ENCODE results near the gene FXYD6. TPM values are rescaled to one million over a fixed set of nuclear protein-coding genes. Genes with fewer than 3 reads are reported as not detected.

Gene FXYD6
- total and polyA plus RNA-seq, 9 donors: 119 to 445 (median 264) TPM

DNA sequence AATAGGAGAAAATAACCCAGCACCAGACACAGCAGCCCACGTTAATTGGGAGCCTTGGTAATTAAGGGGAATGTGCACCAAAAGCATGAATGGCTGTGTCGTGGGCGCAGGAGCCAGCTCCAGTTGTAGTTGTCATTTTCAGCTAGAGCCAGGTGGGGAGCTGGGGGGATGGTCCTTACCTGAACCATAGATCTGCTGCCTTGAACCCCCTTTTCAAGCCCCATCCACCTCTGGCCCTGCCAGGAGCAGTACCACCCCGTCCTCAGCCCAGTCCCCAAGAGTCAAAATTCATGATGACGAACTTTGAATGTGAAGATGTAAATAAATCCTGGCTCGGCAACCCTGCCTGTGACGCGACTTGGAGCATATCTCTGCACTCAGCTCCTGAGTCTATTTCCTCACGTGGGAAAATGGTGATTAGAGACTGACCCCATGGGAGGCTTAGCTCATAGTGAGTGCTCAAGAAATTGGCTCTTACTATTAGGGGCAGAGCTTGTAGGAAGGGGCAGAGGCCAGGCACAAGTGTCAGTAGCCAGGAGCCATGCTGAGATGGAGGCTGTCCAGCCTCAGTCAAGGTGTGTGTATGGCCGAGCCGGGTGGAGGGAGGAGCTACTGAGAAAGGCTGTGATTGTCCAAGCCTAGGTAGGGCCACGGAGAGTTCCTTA is 794 bp upstream of the FXYD6 start:
- peak in 4 of 5 donors; percentile 50 to 76 (median 60) for DNase-seq
- H3K27ac ChIP-seq: peak overlapping the region; percentile 86 to 93
- TF ChIP-seq EP300 (IDR thresholded peaks at IDR 0.05) (no peak), POLR2A (IDR thresholded peaks at IDR 0.05) (peak; percentile 51)
- H3K4me1 ChIP-seq (ENCODE audit: insufficient read depth): peaks cover 19% of the 10 kb centered on the region
- no peaks in the 10 kb centered on the region for H3K27me3 ChIP-seq
- no peaks in the 10 kb centered on the region for H3K36me3 ChIP-seq
- 12 to 29% (median 17%) methylated on average over 12 of the region's 12 CpGs for WGBS, 3 donors
- H3K4me3 ChIP-seq: peak overlapping the region; percentile 78
- H3K9me3 ChIP-seq: no peaks in the 10 kb centered on the region
- intact Hi-C loops (cut with DNase I): no loop called here

DNA sequence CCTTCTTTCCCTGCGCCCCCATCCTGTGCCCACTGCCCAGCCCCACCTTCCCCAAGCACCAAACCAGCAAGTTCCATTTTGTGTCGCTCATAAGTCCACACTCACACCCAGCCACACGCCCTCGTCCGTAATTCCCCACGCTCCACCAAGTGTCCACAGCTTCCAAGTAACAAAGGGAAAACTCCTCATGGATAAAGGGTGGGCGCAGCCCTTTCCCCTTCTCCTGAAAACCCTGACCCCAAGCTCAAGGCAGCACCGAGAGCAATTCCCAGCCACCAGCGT is 458 bp downstream of the FXYD6 start:
- Histone ChIP-seq H3K4me3 (peak overlapping the region; percentile 78), H3K27ac (peak overlapping the region; percentile 86 to 93), H3K9me3 (no peaks in the 10 kb centered on the region), H3K4me1 (ENCODE audit: insufficient read depth) (peaks cover 27% of the 10 kb centered on the region), H3K36me3 (no peaks in the 10 kb centered on the region), H3K27me3 (no peaks in the 10 kb centered on the region)
- no peak for DNase-seq
- TF ChIP-seq, protein P1, sequence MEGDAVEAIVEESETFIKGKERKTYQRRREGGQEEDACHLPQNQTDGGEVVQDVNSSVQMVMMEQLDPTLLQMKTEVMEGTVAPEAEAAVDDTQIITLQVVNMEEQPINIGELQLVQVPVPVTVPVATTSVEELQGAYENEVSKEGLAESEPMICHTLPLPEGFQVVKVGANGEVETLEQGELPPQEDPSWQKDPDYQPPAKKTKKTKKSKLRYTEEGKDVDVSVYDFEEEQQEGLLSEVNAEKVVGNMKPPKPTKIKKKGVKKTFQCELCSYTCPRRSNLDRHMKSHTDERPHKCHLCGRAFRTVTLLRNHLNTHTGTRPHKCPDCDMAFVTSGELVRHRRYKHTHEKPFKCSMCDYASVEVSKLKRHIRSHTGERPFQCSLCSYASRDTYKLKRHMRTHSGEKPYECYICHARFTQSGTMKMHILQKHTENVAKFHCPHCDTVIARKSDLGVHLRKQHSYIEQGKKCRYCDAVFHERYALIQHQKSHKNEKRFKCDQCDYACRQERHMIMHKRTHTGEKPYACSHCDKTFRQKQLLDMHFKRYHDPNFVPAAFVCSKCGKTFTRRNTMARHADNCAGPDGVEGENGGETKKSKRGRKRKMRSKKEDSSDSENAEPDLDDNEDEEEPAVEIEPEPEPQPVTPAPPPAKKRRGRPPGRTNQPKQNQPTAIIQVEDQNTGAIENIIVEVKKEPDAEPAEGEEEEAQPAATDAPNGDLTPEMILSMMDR (IDR thresholded peaks at IDR 0.05): no peak
- no peak for TF ChIP-seq POLR2A (IDR thresholded peaks at IDR 0.05)
- no peak for TF ChIP-seq EP300 (IDR thresholded peaks at IDR 0.05)
- intact Hi-C loops (cut with DNase I): no loop called here
- 0 to 2% (median 0%) methylated on average over 9 of the region's 9 CpGs for WGBS, 3 donors

DNA sequence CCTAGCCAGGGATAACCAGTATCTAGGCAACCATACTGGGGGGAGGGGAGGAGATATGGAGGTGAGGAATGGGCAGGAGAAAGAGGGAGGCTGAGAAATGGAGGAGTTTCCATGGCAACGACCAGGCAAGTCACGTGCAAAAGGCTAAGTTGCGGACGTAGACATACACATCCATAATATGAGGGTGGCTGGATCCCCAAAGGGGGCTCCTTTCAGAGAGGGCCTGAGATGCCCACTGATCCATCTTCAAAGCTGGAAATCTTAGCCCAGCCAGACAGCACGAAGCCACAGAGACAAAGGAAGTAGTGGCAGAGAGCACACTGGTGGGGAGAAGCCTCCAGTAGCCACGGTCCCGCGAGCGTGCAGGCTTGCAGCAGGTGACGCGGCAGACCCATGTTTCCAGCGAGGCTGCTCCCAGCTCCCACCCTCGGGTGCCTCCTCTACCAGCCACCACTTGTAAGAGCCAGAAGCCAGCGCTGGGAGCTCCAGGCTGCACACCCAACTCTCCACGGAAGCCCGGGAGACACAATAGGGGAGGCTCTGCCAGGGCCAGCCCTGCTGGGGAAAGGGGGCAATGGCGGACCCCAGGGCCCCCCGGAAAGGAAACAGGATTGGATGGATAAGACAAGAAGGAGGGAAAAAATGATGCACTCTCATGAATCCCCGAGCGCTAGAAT is 938 bp downstream of the FXYD6 start:
- H3K4me1 ChIP-seq (ENCODE audit: insufficient read depth): peaks cover 28% of the 10 kb centered on the region
- DNase-seq: peak in 2 of 5 donors; percentile 46 to 60
- WGBS, 3 donors: 2 to 3% (median 2%) methylated on average over 20 of the region's 20 CpGs
- TF ChIP-seq EP300 (IDR thresholded peaks at IDR 0.05) (no peak), POLR2A (IDR thresholded peaks at IDR 0.05) (no peak)
- TF ChIP-seq, protein P1 (IDR thresholded peaks at IDR 0.05): no peak
- H3K4me3 ChIP-seq: peak overlapping the region; percentile 78
- H3K27ac ChIP-seq: peak overlapping the region; percentile 86 to 93
- intact Hi-C loops (cut with DNase I): no loop called here
- no peaks in the 10 kb centered on the region for H3K9me3 ChIP-seq
- H3K27me3 ChIP-seq: no peaks in the 10 kb centered on the region
- no peaks in the 10 kb centered on the region for H3K36me3 ChIP-seq

DNA sequence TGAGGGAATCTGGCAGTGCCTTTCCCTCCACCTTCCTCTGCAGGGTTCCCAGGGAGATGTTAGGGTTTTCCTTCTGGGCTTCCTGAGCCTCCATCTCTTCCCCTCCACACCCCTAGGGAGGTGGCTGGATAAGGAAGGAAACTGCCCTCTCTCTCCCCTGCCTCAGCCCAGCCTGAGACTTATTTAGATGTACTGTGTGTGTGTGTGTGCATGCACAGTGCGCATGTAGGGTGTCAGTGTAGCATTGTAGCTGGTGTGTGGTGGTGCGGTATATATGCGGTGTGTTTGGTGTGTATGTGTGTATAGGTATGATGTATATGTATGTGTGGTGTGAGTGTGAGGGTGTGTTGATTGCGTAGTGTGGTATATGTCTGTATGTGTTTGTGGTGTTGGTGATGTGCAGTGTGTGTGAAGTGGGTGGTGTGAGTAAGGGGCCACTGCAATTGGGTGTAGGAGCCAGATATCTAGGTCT is 1.5 kb downstream of the FXYD6 start:
- no peak for DNase-seq
- peaks cover 33% of the 10 kb centered on the region for H3K4me1 ChIP-seq (ENCODE audit: insufficient read depth)
- WGBS, 3 donors: 86 to 93% (median 93%) methylated on average over 4 of the region's 4 CpGs
- H3K9me3 ChIP-seq: no peaks in the 10 kb centered on the region
- H3K36me3 ChIP-seq: no peaks in the 10 kb centered on the region
- TF ChIP-seq, protein P1 (IDR thresholded peaks at IDR 0.05): no peak
- TF ChIP-seq EP300 (IDR thresholded peaks at IDR 0.05) (no peak), POLR2A (IDR thresholded peaks at IDR 0.05) (no peak)
- intact Hi-C loops (cut with DNase I): no loop called here
- H3K27me3 ChIP-seq: no peaks in the 10 kb centered on the region
- H3K27ac ChIP-seq: peak overlapping the region; percentile 69 to 93
- peak overlapping the region; percentile 78 for H3K4me3 ChIP-seq
